Left lung (tissue), 10 donors: ENCODE data around the gene ADGRF4. TPM values are rescaled to one million over a fixed set of nuclear protein-coding genes. Genes with fewer than 3 reads are reported as not detected.

ENCODE experiments used
- ATAC-seq: fragments of 200-7000 bp; cut with Tn5 transposase; one replicate; pipeline ENCODE4 v1.9.1; 2020; ENCODE audit warnings: moderate library complexity
- DNase-seq, 4 donors: peaks; one replicate each; pipeline ENCODE4 v3.0.0-alpha.2; 2013 to 2020
- H3K27ac ChIP-seq, 2 donors: fragments of 200-600 bp; sonication (generic) in 1 of 2; one replicate each; pipeline versions ENCODE4 v1.5.0 to v1.8.0; 2020 to 2021
- H3K27me3 ChIP-seq, 2 donors: fragments of 200-600 bp; sonication (generic) in 1 of 2; one replicate each; pipeline versions ENCODE4 v1.5.0 to v1.8.0; 2020 to 2021
- H3K36me3 ChIP-seq, 2 donors: fragments of 200-600 bp; sonication (generic) in 1 of 2; one replicate each; pipeline versions ENCODE4 v1.5.0 to v1.8.0; 2020 to 2021
- H3K4me1 ChIP-seq, 2 donors: fragments of 200-600 bp; one replicate each; pipeline ENCODE4 v1.8.0; 2021
- H3K4me3 ChIP-seq, 2 donors: fragments of 200-600 bp; sonication (generic) in 1 of 2; one replicate each; pipeline versions ENCODE4 v1.5.0 to v1.8.0; 2020 to 2021; ENCODE audit warnings: mild to moderate bottlenecking in 1 of 2
- H3K9me3 ChIP-seq, 2 donors: fragments of 200-600 bp; sonication (generic) in 1 of 2; one replicate each; pipeline versions ENCODE4 v1.5.0 to v1.8.0; 2020 to 2021
- intact Hi-C, 2 donors: fragments of 100-400 bp; cut with DNase I; formaldehyde crosslinking; loops; one replicate each; pipeline versions ENCODE4 v1.11.2 to v1.14.2; 2022
- polyA plus RNA-seq, 6 donors: library from polyadenylated mRNA; unstranded; fragments of 120-200 nt; gene quantifications; one replicate each; pipeline ENCODE4 v1.2.1, GENCODE V29; 2013; ENCODE audit not compliant: insufficient read length in 6 of 6
- total RNA-seq, 2 donors: library from RNA; stranded (reverse); fragmentation: NEBNext Ultra II Directional; extraction: Animal tissue kit (Norgen Biotek cat#: 25700); gene quantifications; one replicate each; pipeline ENCODE4 v1.2.1, GENCODE V29; 2021
- TF ChIP-seq, protein P1 (sequence below), 2 donors: fragments of 200-600 bp; sonication (generic) in 1 of 2; IDR thresholded peaks; one replicate each; pipeline versions ENCODE4 v1.5.0 to v1.8.0; 2021; ENCODE audit warnings: antibody characterized with exemption in 2 of 2
- donor health status: DM: no; HTN: yes; CAD: no.
- donor health status: DM: no; HTN: no; CAD: no.

Gene ADGRF4
- total and polyA plus RNA-seq, 8 donors, result 0.08 to 0.55 (median 0.23) TPM

GRCh38 chr6:47729019-47729418 lies 30.6 kb downstream of the ADGRF4 start:
- intact Hi-C loops, result no loop called here
- Histone ChIP-seq H3K27ac (no peak overlapping the region), H3K36me3 (no peaks in the 10 kb centered on the region), H3K4me1 (no peaks in the 10 kb centered on the region), H3K4me3 (no peak overlapping the region), H3K27me3 (no peaks in the 10 kb centered on the region), H3K9me3 (no peaks in the 10 kb centered on the region)
- TF ChIP-seq, protein P1, sequence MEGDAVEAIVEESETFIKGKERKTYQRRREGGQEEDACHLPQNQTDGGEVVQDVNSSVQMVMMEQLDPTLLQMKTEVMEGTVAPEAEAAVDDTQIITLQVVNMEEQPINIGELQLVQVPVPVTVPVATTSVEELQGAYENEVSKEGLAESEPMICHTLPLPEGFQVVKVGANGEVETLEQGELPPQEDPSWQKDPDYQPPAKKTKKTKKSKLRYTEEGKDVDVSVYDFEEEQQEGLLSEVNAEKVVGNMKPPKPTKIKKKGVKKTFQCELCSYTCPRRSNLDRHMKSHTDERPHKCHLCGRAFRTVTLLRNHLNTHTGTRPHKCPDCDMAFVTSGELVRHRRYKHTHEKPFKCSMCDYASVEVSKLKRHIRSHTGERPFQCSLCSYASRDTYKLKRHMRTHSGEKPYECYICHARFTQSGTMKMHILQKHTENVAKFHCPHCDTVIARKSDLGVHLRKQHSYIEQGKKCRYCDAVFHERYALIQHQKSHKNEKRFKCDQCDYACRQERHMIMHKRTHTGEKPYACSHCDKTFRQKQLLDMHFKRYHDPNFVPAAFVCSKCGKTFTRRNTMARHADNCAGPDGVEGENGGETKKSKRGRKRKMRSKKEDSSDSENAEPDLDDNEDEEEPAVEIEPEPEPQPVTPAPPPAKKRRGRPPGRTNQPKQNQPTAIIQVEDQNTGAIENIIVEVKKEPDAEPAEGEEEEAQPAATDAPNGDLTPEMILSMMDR (IDR thresholded peaks at IDR 0.05), result no peak
- DNase-seq, result no peak
- peak; percentile 53 for ATAC-seq

- Histone ChIP-seq H3K27ac (no peak overlapping the region), H3K9me3 (no peaks in the 10 kb centered on the region), H3K4me1 (no peaks in the 10 kb centered on the region), H3K36me3 (no peaks in the 10 kb centered on the region), H3K4me3 (no peak overlapping the region), H3K27me3 (no peaks in the 10 kb centered on the region)
- TF ChIP-seq, protein P1 (IDR thresholded peaks at IDR 0.05), result no peak
- intact Hi-C loops, result no loop called here
- DNase-seq (no peak), ATAC-seq (no peak)
Measured at GRCh38 chr6:47729457-47729856, 31.1 kb downstream of the ADGRF4 start.

DNA sequence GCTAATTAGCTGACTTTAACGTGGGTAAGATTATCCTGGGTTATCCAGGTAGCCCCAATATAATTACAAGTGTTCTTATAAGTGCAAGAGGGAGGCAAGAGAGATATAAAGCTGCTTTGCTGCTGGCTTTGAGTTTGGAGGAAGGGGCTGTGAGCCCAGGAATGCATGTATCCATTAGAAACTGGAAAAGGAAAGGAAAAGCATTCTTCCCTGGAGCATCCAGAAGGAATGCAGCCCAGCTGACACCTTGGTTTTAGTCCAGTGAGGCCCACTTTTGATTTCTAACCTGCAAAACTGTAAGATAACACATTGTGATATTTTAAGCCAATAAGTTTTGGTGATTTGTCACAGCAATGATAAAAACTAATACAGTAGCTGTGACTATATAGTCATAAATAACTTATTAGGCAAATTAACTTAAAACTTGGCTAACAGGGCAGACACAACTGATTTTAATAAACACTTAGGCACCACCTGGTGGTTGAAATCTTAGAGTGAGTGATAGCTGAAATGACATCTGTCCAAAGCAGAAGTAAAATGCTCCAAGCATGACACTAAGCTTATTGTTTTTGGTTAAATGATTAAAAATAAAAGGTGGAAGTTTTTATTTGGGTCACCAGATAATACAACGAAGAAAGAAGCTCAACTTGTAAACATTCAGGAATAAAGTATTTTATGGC lies 35.6 kb downstream of the ADGRF4 start:
- TF ChIP-seq, protein P1 (IDR thresholded peaks at IDR 0.05), result peak in 1 of 2 donors; percentile 21
- intact Hi-C loops, result no loop called here
- DNase-seq (peak in 1 of 4 donors; percentile 6), ATAC-seq (peak; percentile 46)
- H3K4me1 ChIP-seq, result no peaks in the 10 kb centered on the region
- H3K27me3 ChIP-seq, result no peaks in the 10 kb centered on the region
- no peaks in the 10 kb centered on the region for H3K36me3 ChIP-seq
- H3K27ac ChIP-seq, result no peak overlapping the region
- no peaks in the 10 kb centered on the region for H3K9me3 ChIP-seq
- H3K4me3 ChIP-seq, result no peak overlapping the region

GRCh38 chr6:47734831-47735481 lies 36.6 kb downstream of the ADGRF4 start:
- Histone ChIP-seq H3K9me3 (no peaks in the 10 kb centered on the region), H3K36me3 (no peaks in the 10 kb centered on the region), H3K4me1 (no peaks in the 10 kb centered on the region), H3K4me3 (no peak overlapping the region), H3K27ac (no peak overlapping the region), H3K27me3 (no peaks in the 10 kb centered on the region)
- intact Hi-C loops, result no loop called here
- ATAC-seq (no peak), DNase-seq (no peak)
- TF ChIP-seq, protein P1 (IDR thresholded peaks at IDR 0.05), result no peak

- no peak overlapping the region for H3K27ac ChIP-seq
- H3K4me3 ChIP-seq, result no peak overlapping the region
- H3K9me3 ChIP-seq, result no peaks in the 10 kb centered on the region
- TF ChIP-seq, protein P1 (IDR thresholded peaks at IDR 0.05), result no peak
- no peaks in the 10 kb centered on the region for H3K36me3 ChIP-seq
- H3K4me1 ChIP-seq, result no peaks in the 10 kb centered on the region
- DNase-seq (no peak), ATAC-seq (no peak)
- intact Hi-C loops, result no loop called here
- H3K27me3 ChIP-seq, result no peaks in the 10 kb centered on the region
Measured at GRCh38 chr6:47736083-47736700, 37.8 kb downstream of the ADGRF4 start.
